Measurements from ENCODE around the gene SON.
"Not testable (repeated sequence)": the region's sequence is repeated elsewhere in the genome, so short reads cannot be mapped to it uniquely, and the experiment has no call there.

The SON gene

GRCh38 chr21:33608559-33608958 lies 65.7 kb downstream of the SON start:
- H3K4me3 ChIP-seq (replicated peaks; ENCODE audit: low read depth, low read length): no peak overlapping the region
- no peak for TF ChIP-seq CTCF (IDR thresholded peaks at IDR 0.05; ENCODE audit: insufficient read depth, low read length, poor library complexity, severe bottlenecking)
- peaks cover 2% of the 10 kb centered on the region for H3K36me3 ChIP-seq (ENCODE audit: control insufficient read depth, insufficient read depth, low read length)
- DNase-seq (ENCODE audit: extremely low read depth, insufficient read length): no peak
- H3K27me3 ChIP-seq (replicated peaks; ENCODE audit: control insufficient read depth, insufficient read depth, low read length): no peaks in the 10 kb centered on the region

- H3K27me3 ChIP-seq (replicated peaks; ENCODE audit: control insufficient read depth, insufficient read depth, low read length): no peaks in the 10 kb centered on the region
- peaks cover 2% of the 10 kb centered on the region for H3K36me3 ChIP-seq (ENCODE audit: control insufficient read depth, insufficient read depth, low read length)
- TF ChIP-seq CTCF (IDR thresholded peaks at IDR 0.05; ENCODE audit: insufficient read depth, low read length, poor library complexity, severe bottlenecking): no peak
- H3K4me3 ChIP-seq (replicated peaks; ENCODE audit: low read depth, low read length): no peak overlapping the region
- no peak for DNase-seq (ENCODE audit: extremely low read depth, insufficient read length)
These were observed 68.3 kb downstream of the SON start for GRCh38 chr21:33611006-33611744.

DNA sequence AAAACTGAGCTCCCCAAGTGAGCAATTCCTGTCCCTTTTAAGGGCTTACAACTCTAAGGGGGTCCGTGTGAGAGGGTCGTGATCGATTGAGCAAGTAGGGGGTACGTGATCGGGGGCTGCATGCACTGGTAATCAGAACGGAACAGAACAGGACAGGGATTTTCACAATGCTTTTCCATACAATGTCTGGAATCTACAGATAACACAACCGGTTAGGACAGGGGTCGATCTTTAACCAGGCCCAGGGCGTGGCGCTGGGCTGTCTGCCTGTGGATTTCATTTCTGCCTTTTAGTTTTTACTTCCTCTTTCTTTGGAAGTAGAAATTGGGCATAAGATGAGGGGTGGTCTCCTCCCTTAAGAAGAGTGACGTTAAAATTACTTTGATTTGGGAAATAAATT lies 74.7 kb downstream of the SON start:
- not testable (repeated sequence) for H3K27me3 ChIP-seq (replicated peaks; ENCODE audit: control insufficient read depth, insufficient read depth, low read length); DNase-seq (ENCODE audit: extremely low read depth, insufficient read length); H3K4me3 ChIP-seq (replicated peaks; ENCODE audit: low read depth, low read length); H3K36me3 ChIP-seq (ENCODE audit: control insufficient read depth, insufficient read depth, low read length)

DNA sequence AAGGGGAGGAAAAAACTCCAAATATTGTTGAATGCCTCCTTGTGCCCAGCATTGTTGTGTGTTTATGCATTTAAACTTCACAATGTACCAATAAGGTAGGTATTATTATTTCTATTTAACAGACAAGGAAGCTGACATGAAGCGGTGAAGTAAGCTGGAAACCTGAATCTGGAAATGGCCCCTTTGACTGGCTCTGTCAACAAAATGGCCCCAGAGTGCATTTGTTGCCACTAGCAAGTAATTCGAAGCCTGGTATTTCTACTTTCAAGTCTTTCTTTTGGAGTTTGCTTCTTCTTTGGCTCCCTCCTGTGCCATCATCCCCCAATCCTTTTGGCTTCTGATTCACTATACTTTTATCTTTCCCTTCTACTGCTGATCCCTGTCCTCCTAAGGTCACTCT lies 75.6 kb downstream of the SON start:
- H3K4me3 ChIP-seq (replicated peaks; ENCODE audit: low read depth, low read length): no peak overlapping the region
- no peaks in the 10 kb centered on the region for H3K27me3 ChIP-seq (replicated peaks; ENCODE audit: control insufficient read depth, insufficient read depth, low read length)
- no peaks in the 10 kb centered on the region; the same call in 1 of the 2 replicates for H3K36me3 ChIP-seq (ENCODE audit: control insufficient read depth, insufficient read depth, low read length)
- no peak for DNase-seq (ENCODE audit: extremely low read depth, insufficient read length)
- TF ChIP-seq CTCF (IDR thresholded peaks at IDR 0.05; ENCODE audit: insufficient read depth, low read length, poor library complexity, severe bottlenecking): no peak

DNA sequence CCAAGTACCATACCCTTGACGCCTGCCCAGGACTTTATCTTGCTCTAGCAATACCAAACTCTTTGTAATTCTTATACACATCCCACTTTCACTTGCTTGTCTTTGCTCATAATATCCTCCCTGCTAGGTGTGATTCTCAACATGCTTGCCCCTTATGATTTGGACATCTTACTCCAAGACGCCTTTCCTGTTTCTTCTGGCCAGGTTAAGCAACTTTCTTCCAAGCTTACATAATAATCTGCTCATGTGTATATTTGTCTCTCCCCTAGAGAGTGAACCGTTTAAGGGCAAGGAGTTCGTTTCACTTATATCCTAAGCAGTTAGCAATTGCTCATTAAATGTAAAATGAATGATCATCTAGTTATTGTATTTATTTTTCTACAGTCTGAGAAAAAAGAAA lies 76.9 kb downstream of the SON start:
- no peak for TF ChIP-seq CTCF (IDR thresholded peaks at IDR 0.05; ENCODE audit: insufficient read depth, low read length, poor library complexity, severe bottlenecking)
- Histone ChIP-seq H3K4me3 (replicated peaks; ENCODE audit: low read depth, low read length) (no peak overlapping the region), H3K27me3 (replicated peaks; ENCODE audit: control insufficient read depth, insufficient read depth, low read length) (no peaks in the 10 kb centered on the region), H3K36me3 (ENCODE audit: control insufficient read depth, insufficient read depth, low read length) (no peaks in the 10 kb centered on the region; the same call in 1 of the 2 replicates)
- DNase-seq (ENCODE audit: extremely low read depth, insufficient read length): no peak

DNA sequence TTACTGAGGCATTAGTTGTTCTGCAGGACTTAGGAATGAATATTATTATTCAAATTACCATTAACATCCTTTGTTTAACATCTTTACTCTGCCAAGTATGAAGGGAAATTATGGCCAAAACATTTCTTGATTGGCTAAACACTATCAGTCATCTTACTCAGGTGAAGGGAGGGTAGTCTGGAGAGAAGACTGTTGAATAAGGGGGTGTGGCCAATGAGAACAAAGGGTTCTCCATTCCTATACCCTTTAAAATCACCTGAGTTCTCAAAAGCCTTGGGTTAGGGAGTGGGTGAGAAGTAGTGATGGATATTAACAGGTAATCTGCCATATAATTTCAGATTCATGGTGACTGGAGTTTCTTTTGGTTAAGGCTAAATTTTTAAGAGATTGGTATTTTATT lies 79.4 kb downstream of the SON start:
- Histone ChIP-seq H3K36me3 (ENCODE audit: control insufficient read depth, insufficient read depth, low read length) (no peaks in the 10 kb centered on the region; the same call in 1 of the 2 replicates), H3K4me3 (replicated peaks; ENCODE audit: low read depth, low read length) (no peak overlapping the region), H3K27me3 (replicated peaks; ENCODE audit: control insufficient read depth, insufficient read depth, low read length) (no peaks in the 10 kb centered on the region)
- DNase-seq (ENCODE audit: extremely low read depth, insufficient read length): no peak
- no peak for TF ChIP-seq CTCF (IDR thresholded peaks at IDR 0.05; ENCODE audit: insufficient read depth, low read length, poor library complexity, severe bottlenecking)

- H3K4me3 ChIP-seq (replicated peaks; ENCODE audit: low read depth, low read length); H3K27me3 ChIP-seq (replicated peaks; ENCODE audit: control insufficient read depth, insufficient read depth, low read length); DNase-seq (ENCODE audit: extremely low read depth, insufficient read length); H3K36me3 ChIP-seq (ENCODE audit: control insufficient read depth, insufficient read depth, low read length): not testable (repeated sequence)
These were observed 83.3 kb downstream of the SON start for GRCh38 chr21:33626151-33626550.

Measured in GM06990 (cell line).